HG03520 (cell line): ENCODE data around the gene SLC34A3.
"Not testable (repeated sequence)": the region's sequence is repeated elsewhere in the genome, so short reads cannot be mapped to it uniquely, and the experiment has no call there.

ENCODE experiments used
- ATAC-seq: cut with Tn5 transposase; IDR thresholded peaks from one replicate; pipeline ENCODE4 v1.9.1; 2021; ENCODE audit warnings: mild to moderate bottlenecking, moderate library complexity; ENCODE audit not compliant: unreplicated experiment

Gene SLC34A3

DNA sequence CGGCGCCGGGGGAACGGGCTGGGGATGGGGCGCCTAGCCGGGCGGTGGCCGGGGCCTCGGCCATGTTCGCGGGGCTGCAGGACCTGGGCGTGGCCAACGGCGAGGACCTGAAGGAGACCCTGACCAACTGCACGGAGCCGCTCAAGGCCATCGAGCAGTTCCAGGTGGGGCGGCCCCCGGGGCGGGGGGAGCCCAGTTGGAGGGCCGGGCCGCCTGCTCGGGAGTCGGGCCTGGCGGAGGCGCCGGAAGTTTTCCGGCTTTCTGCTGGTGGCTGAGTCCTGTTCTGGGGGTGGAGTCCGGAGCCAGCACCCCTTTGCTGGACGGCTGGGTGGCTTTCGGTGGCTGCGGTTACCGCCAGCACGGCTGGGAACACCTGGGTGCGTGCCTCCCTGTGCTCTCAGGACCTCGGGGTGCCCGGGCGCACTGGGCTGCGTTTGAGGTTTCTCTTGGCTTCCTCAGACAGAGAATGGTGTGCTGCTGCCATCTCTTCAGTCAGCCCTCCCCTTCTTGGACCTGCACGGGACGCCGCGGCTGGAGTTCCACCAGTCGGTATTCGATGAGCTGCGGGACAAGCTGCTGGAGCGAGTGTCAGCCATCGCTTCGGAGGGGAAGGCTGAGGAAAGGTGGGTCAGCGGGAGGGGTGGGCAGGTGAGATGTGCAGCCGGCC lies 24.9 kb downstream of the SLC34A3 start:
- ATAC-seq = no peak

DNA sequence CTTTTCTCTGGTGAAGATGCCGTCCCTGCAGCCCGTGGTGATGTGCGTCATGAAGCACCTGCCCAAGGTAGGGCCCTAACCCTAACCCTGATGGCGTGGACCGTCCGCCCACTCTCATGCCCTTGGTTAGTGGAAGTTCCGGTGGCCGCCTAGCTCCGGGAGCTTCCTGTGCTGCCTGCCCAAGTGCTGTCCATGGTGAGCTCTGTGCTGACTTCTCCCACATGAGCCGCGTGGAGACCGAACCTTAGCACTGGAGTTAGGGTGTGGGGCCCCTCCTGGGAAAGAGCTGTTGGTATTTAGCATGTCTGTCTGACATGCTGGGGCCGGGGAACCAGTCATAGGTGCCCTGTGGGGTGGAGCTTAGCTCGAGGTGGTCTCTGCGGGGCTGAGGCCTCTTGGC lies 25.7 kb downstream of the SLC34A3 start:
- ATAC-seq = no peak

DNA sequence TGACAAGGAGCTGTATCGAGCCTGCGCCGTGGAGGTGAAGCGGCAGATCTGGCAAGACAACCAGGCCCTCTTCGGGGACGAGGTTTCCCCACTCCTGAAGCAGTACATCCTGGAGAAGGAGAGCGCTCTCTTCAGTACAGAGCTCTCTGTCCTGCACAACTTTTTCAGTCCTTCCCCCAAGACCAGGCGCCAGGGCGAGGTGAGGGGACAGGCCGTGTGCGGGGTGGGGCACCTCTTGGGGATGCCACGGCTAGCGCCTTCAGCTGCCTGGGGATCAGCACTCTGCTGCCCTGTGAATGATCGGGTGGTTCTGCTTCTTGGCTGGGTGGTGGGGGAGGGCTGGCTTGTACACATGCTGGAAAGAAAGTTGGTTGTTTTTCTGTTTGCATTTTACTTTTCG lies 26.2 kb downstream of the SLC34A3 start:
- ATAC-seq = no peak

DNA sequence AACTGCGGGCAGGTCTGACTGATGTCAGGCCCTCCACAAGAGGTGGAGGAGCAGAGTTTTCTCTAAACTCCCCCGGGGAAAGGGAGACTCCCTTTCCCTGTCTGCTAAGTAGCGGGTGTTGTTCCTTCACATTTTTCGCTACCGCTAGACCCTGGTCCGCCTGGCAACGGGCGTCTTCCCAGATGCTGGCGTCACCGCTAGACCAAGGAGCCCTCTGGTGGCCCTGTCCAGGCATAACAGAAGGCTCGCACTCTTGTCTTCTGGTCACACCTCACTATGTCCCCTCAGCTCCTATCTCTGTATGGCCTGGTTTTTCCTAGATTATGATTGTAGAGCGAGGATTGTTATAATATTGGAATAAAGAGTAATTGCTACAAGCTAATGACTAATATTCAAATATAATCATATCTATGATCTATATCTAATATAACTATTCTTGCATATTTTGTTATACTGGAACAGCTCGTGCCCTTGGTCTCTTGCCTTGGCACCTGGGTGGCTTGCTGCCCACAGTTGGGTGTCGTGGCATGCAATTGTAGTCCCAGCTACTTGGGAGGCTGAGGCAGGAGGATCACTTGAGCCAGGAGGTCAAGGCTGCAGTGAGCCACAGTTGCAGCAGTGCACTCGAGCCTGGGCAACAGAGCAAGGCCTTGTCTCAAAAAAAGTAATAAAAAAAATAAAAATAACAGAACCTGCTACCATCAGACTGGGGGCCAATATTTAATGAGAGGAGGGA lies 31.6 kb downstream of the SLC34A3 start:
- ATAC-seq = not testable (repeated sequence)

DNA sequence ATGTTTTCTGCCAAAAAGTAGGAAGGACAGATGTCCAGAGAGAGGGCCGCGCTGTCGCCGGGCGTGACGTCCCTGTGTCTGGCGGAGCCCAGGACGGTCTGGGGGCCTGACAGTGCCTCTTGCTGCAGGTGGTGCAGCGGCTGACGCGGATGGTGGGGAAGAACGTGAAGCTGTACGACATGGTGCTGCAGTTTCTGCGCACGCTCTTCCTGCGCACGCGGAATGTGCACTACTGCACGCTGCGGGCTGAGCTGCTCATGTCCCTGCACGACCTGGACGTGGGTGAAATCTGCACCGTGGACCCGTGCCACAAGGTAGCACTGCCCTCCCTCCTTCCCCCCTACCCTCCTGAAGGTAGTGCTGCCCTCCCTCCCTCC lies 32.2 kb downstream of the SLC34A3 start:
- no peak for ATAC-seq

DNA sequence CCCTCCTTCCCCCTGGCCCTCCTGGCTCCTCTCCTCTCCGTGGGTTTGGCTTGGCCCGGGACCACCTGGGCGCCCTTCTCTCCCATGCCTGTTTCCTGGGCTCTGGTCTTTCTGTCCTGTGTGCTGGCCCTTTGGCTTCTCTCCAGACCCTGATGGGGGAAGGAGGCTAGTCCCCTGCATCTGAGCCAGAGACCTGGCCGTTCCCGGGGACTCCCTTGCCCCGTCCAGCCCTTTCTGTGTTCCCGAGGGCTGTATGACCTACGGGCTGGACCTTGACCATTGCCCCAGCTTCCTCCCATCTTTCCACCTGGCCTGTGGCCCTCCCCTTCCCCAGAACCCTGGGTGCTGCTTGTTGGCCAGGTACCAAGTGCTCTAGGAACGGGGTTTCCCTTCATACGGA lies 32.8 kb downstream of the SLC34A3 start:
- no peak for ATAC-seq

DNA sequence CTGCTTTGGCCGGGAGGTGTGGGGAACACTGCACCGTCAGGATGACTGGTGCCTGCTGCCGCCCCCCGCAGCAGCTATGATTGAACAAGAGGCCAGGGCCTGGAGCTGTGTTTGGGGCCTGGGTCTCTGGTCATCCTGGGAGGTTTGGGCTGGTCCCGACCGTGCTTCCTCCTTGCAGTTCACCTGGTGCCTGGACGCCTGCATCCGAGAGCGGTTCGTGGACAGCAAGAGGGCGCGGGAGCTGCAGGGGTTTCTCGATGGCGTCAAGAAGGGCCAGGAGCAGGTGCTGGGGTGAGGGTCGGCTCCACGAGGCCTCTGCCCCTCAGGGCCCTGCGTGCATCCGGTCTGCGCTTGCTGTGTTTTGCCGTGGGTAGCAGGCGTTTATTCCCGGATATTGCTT lies 33.4 kb downstream of the SLC34A3 start:
- ATAC-seq = no peak

DNA sequence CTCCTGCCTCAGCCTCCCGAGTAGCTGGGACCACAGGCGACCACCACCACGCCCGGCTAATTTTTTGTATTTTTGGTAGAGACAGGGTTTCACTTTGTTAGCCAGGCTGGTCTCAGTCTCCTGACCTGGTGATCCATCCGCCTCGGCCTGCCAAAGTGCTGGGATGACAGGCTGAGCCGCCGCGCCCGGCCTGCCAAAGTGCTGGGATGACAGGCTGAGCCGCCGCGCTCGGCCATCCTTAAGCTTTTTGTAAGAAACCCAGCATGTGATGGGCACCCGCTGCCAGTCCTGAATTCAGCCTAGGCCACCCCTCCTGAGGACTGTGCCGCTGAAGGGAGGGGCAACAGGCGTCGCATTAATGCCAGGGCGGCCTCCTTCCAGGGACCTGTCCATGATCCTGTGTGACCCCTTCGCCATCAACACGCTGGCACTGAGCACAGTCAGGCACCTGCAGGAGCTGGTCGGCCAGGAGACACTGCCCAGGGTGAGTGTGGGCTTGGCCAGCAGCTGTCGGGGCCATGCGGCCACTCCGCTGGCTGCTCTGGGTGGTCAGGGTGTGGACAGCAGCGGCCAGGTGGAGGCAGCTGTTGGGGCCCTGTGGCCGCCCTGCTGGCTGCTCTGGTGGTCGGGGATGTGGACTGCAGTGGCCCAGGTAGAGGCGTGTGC lies 34.9 kb downstream of the SLC34A3 start:
- ATAC-seq = no peak

DNA sequence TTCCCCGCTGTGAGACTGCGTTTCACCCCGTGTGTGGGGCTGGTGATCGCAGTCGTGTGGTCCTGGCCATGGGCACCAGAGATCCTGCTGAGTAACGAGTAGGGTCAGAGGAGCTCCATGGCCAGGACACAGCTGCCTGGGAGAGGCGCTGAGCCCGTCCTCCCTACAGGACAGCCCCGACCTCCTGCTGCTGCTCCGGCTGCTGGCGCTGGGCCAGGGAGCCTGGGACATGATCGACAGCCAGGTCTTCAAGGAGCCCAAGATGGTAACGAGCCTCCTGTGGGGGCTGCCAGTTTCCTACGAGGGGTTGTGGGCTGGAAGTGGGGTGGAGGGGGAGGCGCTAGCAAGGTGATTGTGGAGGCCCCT lies 35.4 kb downstream of the SLC34A3 start:
- ATAC-seq = no peak

DNA sequence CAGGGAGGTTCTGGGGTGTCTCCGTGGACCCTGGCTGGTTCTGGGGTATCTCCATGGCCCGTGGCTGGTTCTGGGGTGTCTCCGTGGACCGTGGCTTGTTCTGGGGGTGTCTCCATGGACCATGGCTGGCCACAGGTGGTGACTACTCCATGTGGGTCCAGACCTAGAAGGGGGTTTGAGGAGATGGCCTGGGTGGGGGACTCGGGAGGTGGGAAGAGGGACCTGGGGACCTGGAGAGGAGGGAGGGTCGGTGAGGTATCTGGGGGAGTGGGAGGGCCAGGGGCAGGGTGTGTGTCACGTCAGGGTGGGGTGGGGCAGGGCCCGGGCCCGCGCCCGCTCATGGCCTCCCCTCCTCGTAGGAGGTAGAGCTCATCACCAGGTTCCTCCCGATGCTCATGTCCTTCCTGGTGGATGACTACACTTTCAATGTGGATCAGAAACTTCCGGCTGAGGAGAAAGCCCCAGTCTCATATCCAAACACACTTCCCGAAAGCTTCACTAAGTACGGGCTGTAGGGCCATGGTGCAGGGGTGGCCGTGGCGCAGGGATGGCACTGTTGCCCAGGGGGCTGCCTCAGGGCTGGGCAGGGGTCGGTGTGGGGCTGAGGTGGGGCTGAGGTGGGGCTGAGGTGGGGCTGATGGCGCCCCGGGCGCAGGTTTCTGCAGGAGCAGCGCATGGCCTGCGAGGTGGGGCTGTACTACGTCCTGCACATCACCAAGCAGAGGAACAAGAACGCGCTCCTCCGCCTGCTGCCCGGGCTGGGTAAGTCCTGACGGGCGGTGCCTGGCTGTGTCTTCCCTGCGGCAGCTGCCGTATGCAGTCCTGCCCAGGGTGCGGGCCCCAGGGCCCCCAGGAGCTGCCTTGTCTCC lies 36.1 kb downstream of the SLC34A3 start:
- no peak for ATAC-seq

DNA sequence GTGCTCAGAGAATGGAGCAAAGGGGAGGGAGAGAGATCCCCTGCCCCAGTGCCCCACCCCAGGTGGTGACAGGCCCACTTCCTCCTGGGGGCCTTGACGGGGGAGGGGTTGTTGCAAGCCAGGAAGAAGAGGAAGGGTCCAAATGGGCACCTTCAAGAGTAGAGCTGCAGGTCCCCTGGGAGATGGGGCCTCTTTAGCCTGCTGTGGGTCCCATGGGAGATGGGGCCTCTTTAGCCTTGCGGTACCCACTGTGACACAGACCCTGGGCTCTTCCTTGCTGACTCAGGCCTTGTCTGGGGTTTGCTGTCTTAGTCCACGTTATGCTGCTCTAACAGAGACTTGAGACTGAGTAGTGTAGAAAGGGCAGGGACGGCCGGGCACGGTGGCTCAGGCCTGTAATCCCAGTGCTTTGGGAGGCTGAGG lies 37.2 kb downstream of the SLC34A3 start:
- ATAC-seq = no peak

DNA sequence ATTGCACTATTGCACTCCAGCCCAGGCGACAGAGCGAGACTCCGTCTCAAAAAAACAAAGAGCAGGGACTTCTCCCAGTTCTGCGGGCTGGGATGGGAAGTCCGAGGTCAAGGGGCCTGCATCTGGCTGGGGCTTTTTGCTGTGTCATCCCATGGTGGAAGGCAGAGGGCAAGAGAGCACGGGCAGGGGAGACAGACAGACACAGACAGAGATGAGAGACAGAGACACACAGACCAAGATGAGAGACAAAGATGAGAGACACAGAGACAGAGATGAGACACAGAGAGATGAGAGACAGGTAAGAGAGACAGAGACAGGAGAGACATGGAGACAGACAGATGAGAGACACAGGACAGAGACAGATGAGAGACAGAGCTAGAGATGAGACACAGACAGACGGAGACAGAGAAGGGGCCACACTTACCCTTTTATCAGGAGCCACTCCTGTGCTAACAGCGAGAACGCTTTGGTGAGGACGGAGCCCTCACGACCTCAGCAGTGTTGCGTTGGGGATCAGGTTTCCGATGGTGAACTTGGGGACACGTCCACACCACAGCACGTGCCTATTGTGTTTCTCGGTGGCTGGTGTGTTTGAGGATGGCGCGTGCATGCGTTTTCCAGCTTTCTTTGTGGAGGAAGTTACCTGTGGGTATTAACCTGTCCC lies 38.0 kb downstream of the SLC34A3 start:
- no peak for ATAC-seq

DNA sequence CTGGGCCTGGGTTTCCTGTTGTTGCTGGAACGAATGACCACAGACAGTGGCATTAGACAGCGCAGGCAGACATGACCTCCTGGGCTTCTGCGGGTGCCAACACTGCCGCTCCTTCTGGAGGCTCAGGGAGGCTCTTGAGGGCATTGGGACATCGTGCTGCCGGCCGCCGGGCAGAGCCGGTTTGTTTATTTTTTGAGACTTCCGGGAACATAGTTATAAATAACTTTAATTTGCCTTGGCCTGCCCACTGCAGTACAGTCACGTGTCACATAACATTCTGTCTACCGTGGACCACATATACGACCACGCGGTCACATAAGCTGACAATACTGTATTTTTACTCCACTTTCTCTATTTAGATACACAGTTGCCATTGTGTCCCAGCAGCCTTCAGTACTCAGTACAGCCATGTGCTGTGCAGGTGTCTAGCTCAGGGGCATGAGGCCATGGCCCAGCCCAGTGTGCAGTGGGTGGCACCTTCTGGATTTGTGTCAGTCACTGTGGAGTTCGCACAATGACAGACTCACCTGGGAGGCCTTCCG lies 38.6 kb downstream of the SLC34A3 start:
- ATAC-seq = no peak

DNA sequence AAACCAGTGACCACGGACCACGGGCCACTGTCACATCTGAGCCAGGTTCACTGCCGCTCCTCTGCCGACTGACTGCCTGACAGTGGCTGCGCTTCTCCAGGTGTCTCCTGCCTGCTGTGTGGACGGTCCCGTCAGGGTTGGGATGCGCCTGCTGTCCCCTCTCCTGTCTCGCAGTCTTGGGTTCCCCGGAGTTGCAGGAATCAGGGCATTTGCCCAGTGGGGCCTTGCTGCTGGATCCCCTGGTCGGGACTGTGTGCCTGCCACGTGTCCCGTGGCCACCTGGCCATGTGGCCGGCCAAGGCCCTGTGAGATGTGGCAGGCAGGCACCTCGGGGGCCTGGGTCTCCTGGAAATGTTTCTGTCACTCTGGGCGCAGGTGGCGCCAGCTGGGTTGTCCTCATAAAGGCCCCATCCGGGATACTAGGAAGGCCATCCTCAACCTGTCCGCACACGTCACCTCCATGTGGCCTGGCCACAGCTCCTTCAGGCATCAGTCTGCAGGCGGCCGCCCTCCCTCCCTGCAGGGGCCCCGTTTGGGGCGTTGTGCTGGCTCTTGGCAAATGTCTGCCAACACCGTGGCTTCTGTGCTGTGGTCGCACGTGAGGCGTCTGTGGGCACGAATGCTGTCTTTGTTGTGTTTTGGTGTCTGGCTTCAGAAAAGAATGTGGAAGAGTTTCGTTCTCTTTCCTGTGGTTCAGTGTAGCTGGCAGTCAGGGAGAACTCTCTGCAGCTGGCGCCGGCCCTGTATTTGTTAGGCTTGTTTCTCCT lies 40.4 kb downstream of the SLC34A3 start:
- no peak for ATAC-seq

DNA sequence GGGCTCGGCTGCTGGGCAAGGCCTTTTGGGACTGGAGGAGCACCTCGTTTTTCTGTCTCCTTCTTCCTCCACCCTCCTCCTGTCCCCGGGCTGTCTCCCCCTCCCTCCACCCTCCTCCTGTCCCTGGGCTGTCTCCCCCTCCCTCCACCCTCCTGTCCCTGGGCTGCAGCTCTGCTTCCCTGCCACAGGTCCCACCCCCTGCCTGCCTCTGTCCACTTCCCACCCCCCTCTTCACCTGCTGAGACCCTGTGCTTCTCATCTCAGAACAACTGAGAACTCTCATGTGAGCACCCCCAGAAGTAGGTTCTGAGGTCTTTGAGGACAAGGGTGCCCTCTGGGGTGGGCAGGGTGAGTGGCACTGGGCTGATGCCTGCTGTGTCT lies 41.0 kb downstream of the SLC34A3 start:
- no peak for ATAC-seq

DNA sequence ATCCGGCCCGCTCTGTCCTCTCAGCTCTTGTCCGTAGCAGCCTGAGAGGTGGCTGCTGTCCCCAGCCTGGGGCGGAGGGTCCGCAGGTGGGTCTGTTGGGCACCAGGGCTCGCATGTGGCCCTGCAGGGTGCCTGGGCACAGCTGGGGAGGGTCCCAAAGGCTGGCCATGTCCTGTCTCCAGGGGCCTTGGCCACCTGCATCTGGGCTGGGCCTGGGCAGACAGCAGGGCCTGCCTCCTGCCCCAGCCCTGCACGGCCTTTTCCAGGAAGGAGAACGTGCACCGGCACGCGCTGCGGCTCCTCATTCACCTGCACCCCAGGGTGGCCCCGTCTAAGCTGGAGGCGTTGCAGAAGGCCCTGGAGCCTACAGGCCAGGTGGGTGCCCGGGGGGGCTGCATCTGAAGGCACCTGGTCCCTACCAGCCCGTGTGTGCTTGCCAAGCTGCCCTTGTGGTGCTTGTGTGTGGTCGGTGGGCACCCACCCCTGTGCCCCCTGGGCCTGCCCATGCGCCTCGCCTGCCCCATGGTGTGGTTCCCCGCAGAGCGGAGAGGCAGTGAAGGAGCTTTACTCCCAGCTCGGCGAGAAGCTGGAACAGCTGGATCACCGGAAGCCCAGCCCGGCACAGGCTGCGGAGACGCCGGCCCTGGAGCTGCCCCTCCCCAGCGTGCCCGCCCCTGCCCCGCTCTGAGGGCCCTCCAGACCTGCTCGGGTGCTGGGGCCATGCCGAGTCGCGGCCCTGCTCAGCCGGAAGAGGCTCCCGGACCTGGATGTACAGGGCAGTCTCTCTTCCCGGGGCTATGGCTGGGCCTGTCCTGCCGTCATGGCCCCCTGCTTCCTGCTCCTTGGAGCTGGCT lies 41.8 kb downstream of the SLC34A3 start:
- ATAC-seq = no peak

DNA sequence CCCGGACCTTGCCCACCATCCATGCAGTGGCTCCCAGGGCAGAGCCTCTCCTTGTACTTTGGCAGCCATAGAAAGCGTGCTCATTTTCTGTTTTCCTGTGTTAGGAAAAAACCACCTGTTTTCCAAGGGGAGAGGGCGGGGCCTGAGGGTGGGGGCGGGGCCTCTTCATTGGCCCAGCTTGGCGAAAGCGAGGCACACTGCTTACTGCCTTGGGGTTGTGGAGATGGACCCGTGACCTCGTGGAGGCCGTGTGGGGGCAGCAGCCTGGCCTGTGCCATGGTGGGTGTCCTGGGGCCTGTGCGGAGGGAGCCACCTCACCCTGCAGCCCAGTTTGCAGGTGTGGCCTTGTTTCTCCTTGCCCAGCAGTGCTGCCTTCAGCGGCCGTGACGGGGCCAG lies 42.4 kb downstream of the SLC34A3 start:
- no peak for ATAC-seq

DNA sequence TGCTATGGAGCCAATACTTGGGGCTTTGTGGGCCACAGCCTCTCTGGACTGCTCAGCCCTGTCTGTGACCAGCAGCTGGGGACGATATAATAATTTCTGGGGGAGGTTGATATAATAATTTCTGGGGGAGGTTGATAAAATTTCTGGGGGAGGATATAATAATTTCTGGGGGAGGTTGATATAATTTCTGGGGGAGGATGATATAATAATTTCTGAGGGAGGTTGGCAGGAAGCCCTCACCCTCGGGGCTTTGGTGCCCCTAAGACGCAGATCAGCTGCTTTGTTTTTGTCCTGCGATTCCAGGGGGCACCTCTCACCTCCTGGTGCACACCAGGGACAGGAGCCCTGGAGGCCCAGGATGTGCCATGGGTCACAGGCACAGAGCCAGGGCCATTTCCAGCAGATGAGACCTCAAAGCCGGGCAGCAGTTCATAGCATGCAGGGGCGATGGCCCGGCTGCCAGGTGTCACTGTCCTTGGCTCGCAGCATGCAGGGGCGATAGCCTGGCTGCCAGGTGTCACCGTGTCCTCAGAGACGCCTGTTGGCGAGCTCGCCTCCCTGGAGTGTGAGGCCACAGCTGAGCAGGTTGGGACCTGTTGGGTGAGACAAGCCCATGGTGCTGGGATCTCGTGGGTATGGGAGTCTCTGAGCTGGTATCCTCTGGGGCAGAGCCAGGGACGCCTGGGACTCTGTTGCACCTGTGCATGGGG lies 43.1 kb downstream of the SLC34A3 start:
- ATAC-seq = no peak
